Stimulated activated CD8-positive, alpha-beta memory T cell treated with anti-CD3 and anti-CD28 coated beads, Interleukin-15, amount 100 ng/mL, for 24 hours (primary cell): Measurements from ENCODE around the gene CCR3.
"Not testable (repeated sequence)": the region's sequence is repeated elsewhere in the genome, so short reads cannot be mapped to it uniquely, and the experiment has no call there.

Experiments
- DNase-seq: peaks from one replicate; pipeline ENCODE4 v3.0.0-alpha.2; 2020; ENCODE audit warnings: low read depth

The CCR3 gene

GRCh38 chr3:46242120-46242519, at the start of gene CCR3:
Gene CCR3 (plus strand): TSS chr3:46242460. CDS start chr3:46265159, 22,699 bp downstream.
- DNase-seq, result no peak

- DNase-seq, result no peak
Measured at GRCh38 chr3:46192939-46193338, 49.3 kb upstream of the CCR3 start.

GRCh38 chr3:46193436-46193835, 48.8 kb upstream of the CCR3 start:
- no peak for DNase-seq

- no peak for DNase-seq
Measured at GRCh38 chr3:46194868-46195553, 47.2 kb upstream of the CCR3 start.

GRCh38 chr3:46196261-46196957, 45.9 kb upstream of the CCR3 start:
- no peak for DNase-seq

- no peak for DNase-seq
Measured at GRCh38 chr3:46200211-46200610, 42.0 kb upstream of the CCR3 start.

GRCh38 chr3:46200790-46201189, 41.5 kb upstream of the CCR3 start:
- no peak for DNase-seq

- DNase-seq, result no peak
Measured at GRCh38 chr3:46202535-46202934, 39.7 kb upstream of the CCR3 start.

GRCh38 chr3:46203681-46204080, 38.6 kb upstream of the CCR3 start:
- DNase-seq, result no peak

- no peak for DNase-seq
Measured at GRCh38 chr3:46205286-46205960, 36.8 kb upstream of the CCR3 start.

GRCh38 chr3:46206282-46207015, 35.8 kb upstream of the CCR3 start:
- no peak for DNase-seq

- DNase-seq, result not testable (repeated sequence)
Measured at GRCh38 chr3:46207514-46207913, 34.7 kb upstream of the CCR3 start.

GRCh38 chr3:46208167-46208704, 34.0 kb upstream of the CCR3 start, which contains the start of gene CCR1:
Gene CCR1 (minus strand): TSS chr3:46208313. CDS start chr3:46204313, 4,000 bp downstream.
- DNase-seq, result no peak

- no peak for DNase-seq
Measured at GRCh38 chr3:46209053-46209452, 33.2 kb upstream of the CCR3 start.

- DNase-seq, result no peak
Measured at GRCh38 chr3:46209746-46210470, 32.4 kb upstream of the CCR3 start.

GRCh38 chr3:46212101-46212500, 30.2 kb upstream of the CCR3 start:
- no peak for DNase-seq

- DNase-seq, result no peak
Measured at GRCh38 chr3:46213201-46213600, 29.1 kb upstream of the CCR3 start.

GRCh38 chr3:46214751-46215352, 27.4 kb upstream of the CCR3 start:
- no peak for DNase-seq

- DNase-seq, result no peak
Measured at GRCh38 chr3:46215810-46216414, 26.3 kb upstream of the CCR3 start.

- DNase-seq, result no peak
Measured at GRCh38 chr3:46218196-46218709, 24.0 kb upstream of the CCR3 start.
